GM21529 (cell line): ENCODE results near the gene OTUD1.
A peak's percentile ranks its signal among the peaks of the same experiment; 100 is the strongest.

ENCODE experiments used
- ATAC-seq: cut with Tn5 transposase; IDR thresholded peaks from one replicate; pipeline ENCODE4 v1.9.1; 2021; ENCODE audit not compliant: unreplicated experiment

Gene OTUD1

GRCh38 chr10:23419655-23420329 lies 19.1 kb upstream of the OTUD1 start:
- no peak for ATAC-seq

GRCh38 chr10:23421397-23421796 lies 17.5 kb upstream of the OTUD1 start:
- no peak for ATAC-seq

DNA sequence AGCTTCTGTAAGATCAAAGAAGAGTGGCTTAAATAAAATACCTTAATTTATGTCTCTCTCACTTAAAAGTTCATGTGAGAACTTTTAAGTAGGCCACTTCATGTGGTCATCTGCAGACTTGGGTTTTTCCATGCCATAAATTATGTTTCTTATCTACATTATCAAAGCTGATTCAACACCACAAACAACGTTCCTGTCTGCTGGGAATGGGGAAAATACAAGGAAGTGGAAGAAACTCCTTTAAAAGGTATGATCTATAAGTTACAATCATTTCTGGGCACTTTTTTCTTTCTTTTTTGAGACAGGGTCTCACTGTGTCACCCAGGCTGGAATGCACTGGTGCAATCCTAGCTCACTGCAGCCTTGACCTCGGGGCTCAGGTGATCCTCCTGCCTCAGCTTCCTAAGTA lies 16.9 kb upstream of the OTUD1 start:
- ATAC-seq = no peak

DNA sequence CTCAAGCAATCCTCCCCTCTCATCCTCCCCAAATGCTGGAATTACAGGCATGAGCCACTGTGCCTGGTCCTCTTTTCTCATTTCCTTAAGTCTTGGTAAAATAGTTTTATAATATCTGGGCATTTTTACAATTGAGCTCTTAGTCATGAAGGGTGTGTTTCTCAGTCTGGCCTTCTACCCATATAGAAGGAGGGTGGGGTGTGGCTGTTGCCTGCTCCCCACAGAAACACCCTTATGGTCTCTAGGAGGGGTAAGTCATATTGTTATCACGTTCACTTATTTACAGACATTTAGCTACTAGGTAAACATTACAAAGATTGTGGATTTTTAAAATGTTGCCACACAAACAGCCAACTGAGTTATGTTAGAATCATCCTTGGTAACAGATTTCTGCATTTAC lies 6.7 kb upstream of the OTUD1 start:
- ATAC-seq = no peak

DNA sequence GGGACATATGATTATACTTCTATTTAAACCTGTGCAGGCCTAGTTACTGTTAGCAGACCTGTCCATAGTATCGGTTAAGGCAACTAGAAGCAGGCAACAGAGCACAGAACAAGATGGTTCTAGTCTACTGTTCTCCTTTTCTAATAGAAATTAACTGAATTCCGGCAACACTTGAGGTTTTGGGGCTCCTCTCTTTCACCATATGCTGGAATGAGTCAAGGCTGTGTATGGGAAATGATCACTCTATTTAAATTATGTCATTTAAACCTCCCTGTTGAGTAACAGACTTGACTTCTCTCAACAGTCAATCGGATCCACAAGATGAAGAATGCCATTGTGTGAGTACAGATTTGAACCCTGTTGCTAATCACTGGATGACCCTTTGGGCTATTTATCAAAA lies 6.2 kb upstream of the OTUD1 start:
- no peak for ATAC-seq

DNA sequence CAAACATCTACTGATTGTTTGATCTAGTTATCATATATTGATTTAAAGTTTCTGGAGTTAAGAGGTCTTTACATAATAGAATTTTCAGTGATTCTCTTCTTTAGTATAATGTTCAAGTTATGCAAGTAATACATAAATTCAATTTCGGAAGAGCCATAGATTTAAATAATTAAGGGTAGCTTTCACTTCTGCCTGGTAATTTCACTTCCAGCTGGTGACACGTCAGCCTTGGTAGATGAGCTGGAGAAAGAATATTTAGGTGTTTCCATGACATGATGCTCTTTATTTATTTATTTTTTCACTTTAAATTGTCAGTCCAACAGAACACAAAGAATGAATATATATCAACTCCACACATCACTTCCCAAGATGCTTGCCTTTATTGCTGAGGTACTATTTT lies 5.2 kb upstream of the OTUD1 start:
- no peak for ATAC-seq

GRCh38 chr10:23435378-23435777 lies 3.5 kb upstream of the OTUD1 start:
- no peak for ATAC-seq

DNA sequence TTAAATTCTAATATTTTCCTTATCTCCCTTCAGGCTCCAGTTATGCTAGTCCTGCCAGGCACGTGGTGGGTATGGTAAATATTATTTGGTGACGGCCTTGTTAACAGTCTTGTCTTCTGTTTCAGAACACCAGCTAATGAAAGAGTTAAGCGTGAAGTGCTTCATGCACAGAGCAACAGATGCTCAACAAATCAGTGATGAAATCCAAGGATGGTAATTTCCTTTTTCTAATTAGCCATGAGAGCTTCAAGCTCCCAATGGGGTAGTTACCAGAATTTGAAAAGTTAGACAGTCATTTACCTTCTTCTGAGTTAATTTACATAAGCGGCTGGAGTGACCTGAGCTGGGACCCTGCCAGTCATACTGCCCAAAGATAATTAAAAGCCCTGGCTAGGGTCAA lies 1.9 kb upstream of the OTUD1 start:
- ATAC-seq = no peak

- no peak for ATAC-seq
These were observed 820 bp upstream of the OTUD1 start for GRCh38 chr10:23437963-23438546.

DNA sequence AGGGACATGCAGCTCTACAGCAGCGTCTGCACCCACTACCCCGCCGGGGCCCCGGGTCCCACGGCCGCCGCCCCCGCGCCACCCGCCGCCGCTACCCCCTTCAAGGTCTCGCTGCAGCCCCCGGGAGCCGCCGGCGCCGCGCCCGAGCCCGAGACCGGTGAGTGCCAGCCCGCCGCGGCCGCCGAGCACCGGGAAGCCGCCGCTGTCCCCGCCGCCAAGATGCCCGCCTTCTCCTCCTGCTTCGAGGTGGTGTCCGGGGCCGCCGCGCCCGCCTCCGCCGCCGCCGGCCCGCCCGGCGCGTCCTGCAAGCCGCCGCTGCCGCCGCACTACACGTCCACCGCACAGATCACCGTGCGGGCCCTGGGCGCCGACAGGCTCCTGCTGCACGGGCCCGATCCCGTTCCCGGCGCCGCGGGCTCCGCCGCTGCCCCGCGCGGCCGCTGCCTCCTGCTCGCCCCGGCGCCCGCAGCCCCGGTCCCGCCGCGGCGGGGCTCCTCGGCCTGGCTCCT lies 631 bp downstream of the OTUD1 start:
- no peak for ATAC-seq

DNA sequence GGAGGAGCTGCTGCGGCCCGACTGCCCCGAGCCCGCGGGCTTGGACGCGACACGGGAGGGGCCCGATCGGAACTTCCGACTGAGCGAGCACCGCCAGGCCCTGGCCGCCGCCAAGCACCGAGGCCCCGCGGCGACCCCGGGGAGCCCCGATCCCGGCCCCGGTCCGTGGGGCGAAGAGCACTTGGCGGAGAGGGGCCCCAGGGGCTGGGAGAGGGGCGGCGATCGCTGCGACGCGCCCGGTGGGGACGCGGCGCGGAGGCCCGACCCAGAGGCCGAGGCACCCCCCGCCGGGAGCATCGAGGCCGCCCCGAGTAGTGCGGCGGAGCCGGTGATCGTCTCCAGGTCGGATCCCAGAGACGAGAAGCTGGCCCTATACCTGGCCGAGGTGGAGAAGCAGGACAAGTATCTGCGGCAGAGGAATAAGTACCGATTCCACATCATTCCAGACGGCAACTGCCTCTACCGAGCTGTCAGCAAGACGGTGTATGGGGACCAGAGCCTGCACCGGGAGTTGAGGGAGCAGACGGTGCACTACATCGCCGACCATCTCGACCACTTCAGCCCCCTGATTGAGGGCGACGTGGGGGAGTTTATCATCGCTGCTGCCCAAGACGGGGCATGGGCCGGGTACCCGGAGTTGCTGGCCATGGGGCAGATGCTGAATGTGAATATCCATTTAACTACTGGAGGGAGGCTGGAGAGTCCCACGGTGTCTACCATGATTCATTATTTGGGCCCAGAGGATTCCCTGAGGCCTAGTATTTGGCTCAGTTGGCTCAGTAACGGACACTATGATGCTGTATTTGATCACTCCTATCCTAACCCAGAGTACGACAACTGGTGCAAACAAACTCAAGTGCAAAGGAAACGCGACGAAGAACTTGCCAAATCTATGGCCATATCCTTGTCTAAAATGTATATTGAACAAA lies 1.4 kb downstream of the OTUD1 start:
- peak; percentile 17 for ATAC-seq

GRCh38 chr10:23441251-23441650 lies 2.4 kb downstream of the OTUD1 start:
- no peak for ATAC-seq

- ATAC-seq = no peak
These were observed 4.1 kb downstream of the OTUD1 start for GRCh38 chr10:23442936-23443335.

GRCh38 chr10:23445591-23445990 lies 6.7 kb downstream of the OTUD1 start:
- ATAC-seq = no peak

- ATAC-seq = no peak
These were observed 9.4 kb downstream of the OTUD1 start for GRCh38 chr10:23448323-23448722.

DNA sequence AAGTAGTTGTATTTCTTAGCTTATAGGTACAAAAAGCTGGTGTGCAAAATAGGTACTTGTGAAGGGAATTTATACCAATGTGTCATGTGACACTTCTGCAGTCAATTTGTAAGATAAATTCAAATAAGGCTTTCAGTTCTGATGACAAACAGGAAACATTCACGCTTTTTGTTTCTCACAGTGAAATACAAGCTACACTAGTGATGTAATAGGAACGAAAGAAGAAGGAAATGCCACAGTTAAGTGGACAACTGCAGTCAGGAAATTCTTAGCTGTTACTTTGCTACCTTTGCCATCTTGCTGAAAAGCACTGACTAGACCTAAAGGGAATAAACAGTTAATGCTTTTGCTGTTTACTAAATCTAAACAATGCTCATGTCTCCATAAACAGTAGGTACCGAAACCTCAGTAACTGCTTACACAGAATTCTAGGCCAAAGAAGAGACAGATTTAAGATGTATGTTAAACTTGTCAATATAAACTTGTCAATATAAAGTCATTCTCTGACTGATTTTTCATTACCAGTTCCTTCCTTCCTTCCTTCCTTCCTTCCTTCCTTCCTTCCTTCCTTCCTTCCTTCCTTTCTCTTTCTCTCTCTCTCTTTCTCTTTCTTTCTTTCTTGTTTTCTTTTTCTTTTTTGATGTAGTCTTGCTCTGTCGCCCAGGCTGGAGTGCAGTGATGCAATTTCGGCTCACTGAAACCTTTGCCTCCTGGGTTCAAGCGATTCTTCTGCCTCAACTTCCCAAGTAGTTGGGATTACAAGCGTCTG lies 10.1 kb downstream of the OTUD1 start:
- ATAC-seq = peak; percentile 93

DNA sequence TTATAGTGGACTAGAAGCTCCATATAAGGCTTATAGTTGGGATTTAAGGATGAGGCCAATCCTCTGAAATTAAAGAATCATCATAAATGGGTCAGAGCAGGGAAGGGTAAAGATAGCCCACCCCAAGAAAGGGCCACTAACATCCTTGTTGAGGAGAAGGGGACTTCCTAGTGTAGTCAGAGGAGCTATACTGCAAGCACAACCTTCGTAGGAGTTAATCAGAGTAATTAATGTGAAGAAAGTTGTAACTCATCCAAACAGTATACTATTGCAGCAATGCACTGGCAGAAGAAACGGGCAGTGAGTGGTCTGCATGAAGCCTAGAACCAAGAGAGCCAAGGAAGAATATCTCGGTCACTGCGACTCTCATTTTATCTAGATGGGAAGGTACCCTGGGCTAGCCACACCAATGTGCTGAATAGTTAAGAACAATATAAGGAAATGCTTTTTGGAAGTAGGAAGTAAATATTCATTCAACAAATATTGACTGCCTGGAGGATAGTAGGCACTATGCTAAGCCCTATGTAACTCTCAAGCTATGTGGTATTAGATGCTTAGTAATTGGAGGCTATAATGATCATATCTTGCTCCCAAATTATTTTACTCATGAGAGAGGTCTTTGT lies 13.3 kb downstream of the OTUD1 start:
- ATAC-seq = no peak

DNA sequence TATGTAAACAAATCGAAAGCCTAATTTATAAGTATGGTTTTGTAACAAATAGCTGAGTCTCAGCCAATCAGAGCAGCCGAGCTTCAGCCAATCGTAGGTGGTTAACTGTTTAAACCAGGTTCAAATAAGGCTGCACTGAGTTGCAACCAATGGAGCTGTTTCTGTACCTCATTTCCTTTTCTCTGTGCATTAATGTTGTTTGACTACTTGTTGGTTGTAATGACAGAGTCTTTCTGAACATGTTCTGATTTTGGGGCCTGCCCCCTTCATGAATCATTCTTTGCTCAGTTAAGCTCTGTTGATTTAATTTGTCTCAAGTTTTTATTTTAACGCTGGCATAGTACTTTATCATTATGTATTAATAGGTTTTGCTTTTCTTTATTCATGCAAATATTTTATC lies 14.6 kb downstream of the OTUD1 start:
- no peak for ATAC-seq

GRCh38 chr10:23457632-23458417 lies 18.9 kb downstream of the OTUD1 start:
- no peak for ATAC-seq
